A673 (cell line): ENCODE data around the gene SLC38A2. TPM values are rescaled to one million over a fixed set of nuclear protein-coding genes. Genes with fewer than 3 reads are reported as not detected.

ENCODE experiments used
- BruUV-seq: library from RNA; stranded (reverse); fragments of 400-500 nt; replicated peaks from 2 replicates; lab custom pipeline; 2021; lab: Mats Ljungman, UMichigan
- CTCF ChIA-PET: fragments of 300-600 bp; sonication (Branson Sonifier 250); formaldehyde crosslinking; loops from one replicate; lab custom pipeline; 2022; ENCODE audit warnings: antibody characterized with exemption; lab: Charles Lee
- POLR2A ChIA-PET: fragments of 300-600 bp; sonication (Branson Sonifier 250); formaldehyde crosslinking; loops from one replicate; lab custom pipeline; 2022; ENCODE audit warnings: antibody characterized with exemption; ENCODE audit not compliant: low non-redundant PET; lab: Charles Lee
- DNase-seq: peaks from one replicate; pipeline ENCODE4 v3.0.0-alpha.2; 2015; ENCODE audit warnings: low spot score
- H3K27ac ChIP-seq: fragments of 200-600 bp; sonication (generic); 2 replicates; pipeline ENCODE4 v1.5.1; 2016; ENCODE audit warnings: mixed run types, low read depth, mild to moderate bottlenecking, mixed read lengths, antibody characterized with exemption, low read length; ENCODE audit not compliant: poor library complexity, severe bottlenecking
- H3K27me3 ChIP-seq: fragments of 200-600 bp; sonication (generic); replicated peaks from 2 replicates; pipeline ENCODE4 v1.6.1; 2017; ENCODE audit warnings: mixed run types, low read depth, mild to moderate bottlenecking, mixed read lengths, antibody characterized with exemption, low read length; ENCODE audit not compliant: insufficient read depth, poor library complexity
- H3K36me3 ChIP-seq: fragments of 200-600 bp; sonication (generic); 2 replicates; pipeline ENCODE4 v1.6.1; 2016; ENCODE audit warnings: mixed run types, mild to moderate bottlenecking, mixed read lengths, antibody characterized with exemption, low read length; ENCODE audit not compliant: insufficient read depth, poor library complexity, severe bottlenecking
- H3K4me1 ChIP-seq: fragments of 200-600 bp; sonication (generic); 2 replicates; pipeline ENCODE4 v1.6.1; 2017; ENCODE audit warnings: mixed run types, mild to moderate bottlenecking, mixed read lengths, antibody characterized with exemption, low read length; ENCODE audit not compliant: insufficient read depth, poor library complexity, severe bottlenecking
- H3K4me3 ChIP-seq: fragments of 200-600 bp; sonication (generic); 2 replicates; pipeline ENCODE4 v1.5.1; 2016; ENCODE audit warnings: low read depth, mixed run types, mild to moderate bottlenecking, mixed read lengths, low read length; ENCODE audit not compliant: poor library complexity, severe bottlenecking
- H3K9me3 ChIP-seq: fragments of 200-600 bp; sonication (generic); 2 replicates; pipeline ENCODE4 v1.6.1; 2016; ENCODE audit warnings: mixed run types, low read depth, mild to moderate bottlenecking, mixed read lengths, antibody characterized with exemption, low read length; ENCODE audit not compliant: poor library complexity, severe bottlenecking
- CTCF ChIP-seq: fragments of 300-800, 200-600 bp; sonication (generic); conservative IDR thresholded peaks from 2 replicates; pipeline ENCODE4 v1.5.1; 2017; ENCODE audit warnings: low read depth, mild to moderate bottlenecking, antibody characterized with exemption, low read length, moderate library complexity, mixed read lengths
- EZH2 ChIP-seq: fragments of 200-600 bp; sonication (generic); IDR thresholded peaks from 2 replicates; pipeline ENCODE4 v1.6.1; 2017; ENCODE audit warnings: borderline replicate concordance, low read depth, mild to moderate bottlenecking, mixed read lengths, antibody characterized with exemption, low read length; ENCODE audit not compliant: poor library complexity, severe bottlenecking
- intact Hi-C: fragments of 100-400 bp; cut with micrococcal nuclease; formaldehyde crosslinking; loops from one replicate; pipeline ENCODE4 v1.10.0; 2022; ENCODE audit not compliant: unreplicated experiment
- total RNA-seq: library from RNA; stranded (reverse); gene quantifications from 2 replicates; pipeline ENCODE4 v1.2.3, GENCODE V29; 2021

The SLC38A2 gene
- total RNA-seq, 1 experiment from 2014 or later, result 440 TPM

- DNase-seq, result no peak
- no peak for TF ChIP-seq EZH2
- H3K4me1 ChIP-seq, result peaks cover 21% of the 10 kb centered on the region
- H3K27me3 ChIP-seq, result no peaks in the 10 kb centered on the region
- POLR2A ChIA-PET, result interaction anchor here (0.7 kb wide), 1 partner anchor 79 kb away, joined by 3 read pairs; no protein-coding TSS in a partner anchor
- CTCF ChIA-PET, result no interaction called here
- H3K4me3 ChIP-seq, result no peak overlapping the region
- no TSS peak for BruUV-seq
- no peaks in the 10 kb centered on the region for H3K36me3 ChIP-seq
- intact Hi-C loops, result no loop called here
- H3K27ac ChIP-seq, result no peak overlapping the region
- no peaks in the 10 kb centered on the region for H3K9me3 ChIP-seq
Observed at GRCh38 chr12:46377678-46378077, 5.1 kb upstream of the SLC38A2 start.

GRCh38 chr12:46376579-46376978 is 4.0 kb upstream of the SLC38A2 start:
- Histone ChIP-seq H3K27ac (no peak overlapping the region), H3K27me3 (no peaks in the 10 kb centered on the region), H3K36me3 (no peaks in the 10 kb centered on the region), H3K4me3 (no peak overlapping the region), H3K9me3 (no peaks in the 10 kb centered on the region), H3K4me1 (peaks cover 12% of the 10 kb centered on the region)
- DNase-seq, result no peak
- CTCF ChIA-PET, result no interaction called here
- BruUV-seq, result no TSS peak
- POLR2A ChIA-PET, result interaction anchor here (0.6 kb wide), 1 partner anchor 11 kb away, joined by 4 read pairs; no protein-coding TSS in a partner anchor
- intact Hi-C loops, result no loop called here
- TF ChIP-seq EZH2 (no peak), CTCF (no peak)

- POLR2A ChIA-PET, result no interaction called here
- intact Hi-C loops, result loop anchor here (5.0 kb wide), 1 partner anchor 98 kb away; no protein-coding TSS in a partner anchor
- Histone ChIP-seq H3K27me3 (no peaks in the 10 kb centered on the region), H3K9me3 (no peaks in the 10 kb centered on the region), H3K27ac (no peak overlapping the region), H3K36me3 (peaks cover 15% of the 10 kb centered on the region), H3K4me3 (no peak overlapping the region), H3K4me1 (peaks cover 17% of the 10 kb centered on the region)
- DNase-seq, result no peak
- TF ChIP-seq CTCF (no peak), EZH2 (no peak)
- CTCF ChIA-PET, result no interaction called here
- no TSS peak for BruUV-seq
Observed at GRCh38 chr12:46374711-46375110, 2.1 kb upstream of the SLC38A2 start.

- POLR2A ChIA-PET, result no interaction called here
- no TSS peak for BruUV-seq
- H3K36me3 ChIP-seq, result peaks cover 19% of the 10 kb centered on the region
- TF ChIP-seq EZH2 (no peak), CTCF (no peak)
- peaks cover 19% of the 10 kb centered on the region for H3K4me1 ChIP-seq
- H3K4me3 ChIP-seq, result no peak overlapping the region
- H3K27me3 ChIP-seq, result no peaks in the 10 kb centered on the region
- no peaks in the 10 kb centered on the region for H3K9me3 ChIP-seq
- intact Hi-C loops, result loop anchor here (5.0 kb wide), 1 partner anchor 98 kb away; no protein-coding TSS in a partner anchor
- DNase-seq, result no peak
- H3K27ac ChIP-seq, result no peak overlapping the region
- CTCF ChIA-PET, result no interaction called here
Observed at GRCh38 chr12:46374310-46374709, 1.7 kb upstream of the SLC38A2 start.
